ENCODE data around the gene MYLK4. TPM values are rescaled to one million over a fixed set of nuclear protein-coding genes. Genes with fewer than 3 reads are reported as not detected.

MYLK4 gene
- total RNA-seq, 1 donor from 2014 or later, result 0.26 TPM

DNA sequence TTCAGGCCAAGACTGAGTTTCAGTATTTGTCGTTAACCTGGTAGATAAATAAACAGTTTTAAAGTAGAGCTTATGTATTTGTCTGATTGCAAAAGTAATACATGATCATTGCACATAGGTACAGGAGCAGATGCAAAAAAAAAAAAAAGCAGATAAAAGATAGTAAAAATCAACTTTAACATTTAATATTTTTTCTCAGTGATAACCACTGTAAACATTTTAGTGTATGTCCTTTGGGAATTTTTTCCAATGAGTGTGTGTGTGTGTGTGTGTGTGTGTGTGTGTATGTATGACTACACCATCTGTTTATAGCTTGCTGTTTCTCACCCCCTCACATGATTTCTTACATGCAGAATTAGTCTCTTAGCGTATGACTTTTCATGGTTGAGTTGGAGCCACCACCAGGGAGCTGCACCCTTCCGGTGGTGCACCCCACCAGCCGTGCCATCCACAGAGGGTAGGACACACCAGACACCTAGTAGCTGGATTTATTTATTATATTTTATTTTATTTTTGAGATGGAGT is 40.8 kb upstream of the MYLK4 start:
- DNase-seq (ENCODE audit: low read depth), result no peak
- Histone ChIP-seq H3K36me3 (ENCODE audit: control insufficient read depth, insufficient read depth, low read length) (peaks cover 1% of the 10 kb centered on the region), H3K27me3 (ENCODE audit: control insufficient read depth, insufficient read depth, low read length) (no peaks in the 10 kb centered on the region), H3K4me3 (ENCODE audit: low read depth, low read length) (no peak overlapping the region)
- TF ChIP-seq, protein P1, sequence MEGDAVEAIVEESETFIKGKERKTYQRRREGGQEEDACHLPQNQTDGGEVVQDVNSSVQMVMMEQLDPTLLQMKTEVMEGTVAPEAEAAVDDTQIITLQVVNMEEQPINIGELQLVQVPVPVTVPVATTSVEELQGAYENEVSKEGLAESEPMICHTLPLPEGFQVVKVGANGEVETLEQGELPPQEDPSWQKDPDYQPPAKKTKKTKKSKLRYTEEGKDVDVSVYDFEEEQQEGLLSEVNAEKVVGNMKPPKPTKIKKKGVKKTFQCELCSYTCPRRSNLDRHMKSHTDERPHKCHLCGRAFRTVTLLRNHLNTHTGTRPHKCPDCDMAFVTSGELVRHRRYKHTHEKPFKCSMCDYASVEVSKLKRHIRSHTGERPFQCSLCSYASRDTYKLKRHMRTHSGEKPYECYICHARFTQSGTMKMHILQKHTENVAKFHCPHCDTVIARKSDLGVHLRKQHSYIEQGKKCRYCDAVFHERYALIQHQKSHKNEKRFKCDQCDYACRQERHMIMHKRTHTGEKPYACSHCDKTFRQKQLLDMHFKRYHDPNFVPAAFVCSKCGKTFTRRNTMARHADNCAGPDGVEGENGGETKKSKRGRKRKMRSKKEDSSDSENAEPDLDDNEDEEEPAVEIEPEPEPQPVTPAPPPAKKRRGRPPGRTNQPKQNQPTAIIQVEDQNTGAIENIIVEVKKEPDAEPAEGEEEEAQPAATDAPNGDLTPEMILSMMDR (IDR thresholded peaks at IDR 0.05; ENCODE audit: insufficient read depth, low read length, severe bottlenecking), result no peak
- FAIRE-seq, result no peak

DNA sequence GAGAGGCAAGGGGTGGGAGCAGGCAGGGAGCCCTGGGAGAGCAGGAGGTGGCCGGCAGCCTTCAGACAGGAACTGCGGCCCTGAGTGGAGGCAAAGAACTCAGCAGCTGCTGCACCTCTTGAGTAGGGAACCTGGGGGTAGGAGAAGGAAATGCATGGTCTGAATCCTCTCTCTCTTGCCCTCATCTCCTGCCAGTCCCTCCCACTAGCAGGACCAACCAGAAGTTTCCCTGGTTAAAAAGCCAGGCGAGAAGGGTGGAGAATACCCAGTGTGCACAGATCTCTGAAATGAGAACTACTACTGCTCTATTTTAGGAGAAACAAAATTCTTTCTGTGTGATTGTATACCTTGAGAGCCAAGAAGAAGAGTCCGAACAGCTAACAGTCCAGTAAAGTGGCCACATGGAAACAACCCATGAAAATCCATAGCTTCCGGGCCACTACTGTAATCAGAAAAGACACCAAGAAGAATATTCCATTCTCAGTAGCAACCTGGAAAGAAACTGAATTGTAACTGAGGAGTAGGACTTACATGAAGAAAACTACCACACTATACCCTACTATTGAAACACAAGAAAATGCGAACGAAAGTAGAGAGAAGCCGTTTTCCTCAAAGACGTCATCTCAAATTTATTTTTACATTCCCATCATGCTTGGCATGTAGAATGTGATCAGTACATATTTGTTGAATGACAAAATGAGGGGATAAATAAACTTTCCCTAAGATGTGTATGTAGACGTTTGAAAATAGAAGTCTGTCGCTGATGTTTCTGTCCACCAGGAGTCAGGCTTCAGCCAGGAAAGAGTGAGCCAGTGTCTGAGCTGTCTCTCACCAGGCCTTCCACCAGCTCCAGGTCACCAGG is 40.1 kb upstream of the MYLK4 start:
- Histone ChIP-seq H3K27me3 (ENCODE audit: control insufficient read depth, insufficient read depth, low read length) (no peaks in the 10 kb centered on the region), H3K36me3 (ENCODE audit: control insufficient read depth, insufficient read depth, low read length) (peaks cover 2% of the 10 kb centered on the region), H3K4me3 (ENCODE audit: low read depth, low read length) (no peak overlapping the region)
- peak; percentile 28 for FAIRE-seq
- DNase-seq (ENCODE audit: low read depth), result peak; percentile 88
- TF ChIP-seq, protein P1 (IDR thresholded peaks at IDR 0.05; ENCODE audit: insufficient read depth, low read length, severe bottlenecking), result peak; percentile 85

DNA sequence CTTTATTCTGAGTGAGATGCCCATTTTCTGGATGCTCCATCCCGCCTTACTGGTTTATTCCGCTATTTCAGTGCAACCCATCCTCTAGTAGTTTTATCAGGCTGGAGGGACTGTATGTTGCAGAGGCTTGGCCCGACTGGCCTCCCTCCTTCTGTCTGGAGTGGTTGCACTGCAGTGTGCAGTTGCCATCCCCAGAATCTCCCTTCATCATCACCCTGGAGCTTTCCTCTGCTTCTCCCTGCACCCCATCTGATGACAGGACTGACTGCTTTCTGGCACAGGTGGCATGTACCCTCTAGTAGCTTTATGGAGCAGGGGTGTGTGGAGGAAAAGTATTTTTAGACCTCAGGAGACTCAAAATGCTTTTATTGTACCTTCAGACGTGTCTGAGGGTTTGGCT is 35.5 kb upstream of the MYLK4 start:
- Histone ChIP-seq H3K4me3 (ENCODE audit: low read depth, low read length) (no peak overlapping the region), H3K27me3 (ENCODE audit: control insufficient read depth, insufficient read depth, low read length) (no peaks in the 10 kb centered on the region), H3K36me3 (ENCODE audit: control insufficient read depth, insufficient read depth, low read length) (peaks cover 14% of the 10 kb centered on the region)
- DNase-seq (ENCODE audit: low read depth) (no peak), FAIRE-seq (no peak)
- TF ChIP-seq, protein P1 (IDR thresholded peaks at IDR 0.05; ENCODE audit: insufficient read depth, low read length, severe bottlenecking), result no peak

DNA sequence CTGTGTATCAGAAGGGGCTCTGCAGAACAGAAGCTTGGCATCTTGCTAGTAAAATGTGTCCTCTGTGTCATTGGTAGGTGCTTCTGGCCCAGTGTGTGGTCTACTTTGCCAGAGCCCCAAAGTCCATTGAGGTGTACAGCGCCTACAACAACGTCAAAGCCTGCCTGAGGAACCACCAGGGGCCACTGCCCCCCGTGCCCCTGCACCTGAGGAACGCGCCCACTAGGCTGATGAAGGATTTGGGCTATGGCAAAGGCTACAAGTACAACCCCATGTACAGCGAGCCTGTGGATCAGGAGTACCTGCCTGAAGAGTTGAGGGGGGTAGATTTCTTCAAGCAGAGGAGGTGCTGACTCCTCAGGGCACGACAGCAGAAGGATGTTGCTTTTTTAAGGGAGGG is 34.2 kb upstream of the MYLK4 start:
- H3K36me3 ChIP-seq (ENCODE audit: control insufficient read depth, insufficient read depth, low read length), result peaks cover 21% of the 10 kb centered on the region
- no peak for FAIRE-seq
- no peak for DNase-seq (ENCODE audit: low read depth)

DNA sequence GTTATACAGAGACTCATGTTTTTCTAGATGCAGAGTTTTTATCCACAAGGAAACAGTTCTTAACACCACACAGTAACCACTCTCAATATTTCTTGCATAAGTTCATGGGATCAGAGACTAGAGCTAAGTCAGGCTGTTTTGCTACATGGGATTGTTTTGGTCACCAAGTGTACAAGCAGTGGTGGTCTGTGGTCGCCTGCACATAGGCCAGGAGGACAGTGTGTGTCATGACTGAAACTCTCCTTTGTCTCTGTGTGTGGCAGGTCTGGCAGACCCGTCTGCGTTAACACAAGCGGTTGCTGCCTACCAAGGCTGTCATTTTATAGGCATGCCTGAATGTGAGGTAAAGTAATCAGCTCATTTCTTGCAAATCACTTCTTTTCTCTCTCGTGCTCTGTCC is 33.3 kb upstream of the MYLK4 start:
- H3K36me3 ChIP-seq (ENCODE audit: control insufficient read depth, insufficient read depth, low read length), result peaks cover 24% of the 10 kb centered on the region
- no peak for FAIRE-seq

More for the DNA sequence above, 34.2 kb upstream of the MYLK4 start:
- H3K4me3 ChIP-seq (ENCODE audit: low read depth, low read length), result no peak overlapping the region
- no peaks in the 10 kb centered on the region for H3K27me3 ChIP-seq (ENCODE audit: control insufficient read depth, insufficient read depth, low read length)
- TF ChIP-seq, protein P1 (IDR thresholded peaks at IDR 0.05; ENCODE audit: insufficient read depth, low read length, severe bottlenecking), result no peak

More for the DNA sequence above, 33.3 kb upstream of the MYLK4 start:
- no peak overlapping the region for H3K4me3 ChIP-seq (ENCODE audit: low read depth, low read length)
- TF ChIP-seq, protein P1 (IDR thresholded peaks at IDR 0.05; ENCODE audit: insufficient read depth, low read length, severe bottlenecking), result no peak
- no peaks in the 10 kb centered on the region for H3K27me3 ChIP-seq (ENCODE audit: control insufficient read depth, insufficient read depth, low read length)
- no peak for DNase-seq (ENCODE audit: low read depth)

All from bronchial epithelial cell (primary cell).